CD4-positive, alpha-beta T cell (primary cell): ENCODE results near the gene GRK3. TPM values are rescaled to one million over a fixed set of nuclear protein-coding genes. Genes with fewer than 3 reads are reported as not detected.

Experiments
- ATAC-seq: fragments of 200-7000 bp; cut with Tn5 transposase; one replicate; pipeline ENCODE4 v1.10.0; 2022; ENCODE audit warnings: mild to moderate bottlenecking; ENCODE audit not compliant: poor library complexity
- CTCF ChIA-PET: fragments of 350-600 bp; sonication (Branson Sonifier 250); formaldehyde crosslinking; loops from one replicate; lab custom pipeline; 2021; ENCODE audit warnings: antibody characterized with exemption, inconsistent platforms; lab: Charles Lee
- POLR2A ChIA-PET: fragments of 350-600 bp; sonication (Branson Sonifier 250); formaldehyde crosslinking; loops from one replicate; lab custom pipeline; 2021; ENCODE audit warnings: antibody characterized with exemption, inconsistent platforms; lab: Charles Lee
- DNase-seq, 14 experiments: peaks; one replicate each; pipeline ENCODE4 v3.0.0-alpha.2; 2013 to 2020; ENCODE audit warnings: mixed read lengths in 2 of 14
- H3K27ac ChIP-seq, 2 donors: one replicate each; pipeline versions ENCODE4 v1.5.1 to v1.7.0; 2013; ENCODE audit warnings: low read length in 2 of 2, low read depth in 1 of 2, mild to moderate bottlenecking in 1 of 2
- H3K27me3 ChIP-seq, 2 experiments: 1 replicate in 1 of 2; 2 replicates in 1 of 2; pipeline versions ENCODE4 v1.6.1 to v1.7.0; 2013; ENCODE audit warnings: low read length in 2 of 2, control low read depth in 1 of 2, mild to moderate bottlenecking in 1 of 2, moderate library complexity in 1 of 2; ENCODE audit not compliant: insufficient read depth in 2 of 2, control insufficient read depth in 1 of 2
- H3K36me3 ChIP-seq: one replicate; pipeline ENCODE4 v1.6.1; 2013; ENCODE audit warnings: low read length, control low read depth; ENCODE audit not compliant: insufficient read depth
- H3K4me1 ChIP-seq: one replicate; pipeline ENCODE4 v1.6.1; 2013; ENCODE audit warnings: low read length, control low read depth; ENCODE audit not compliant: insufficient read depth
- H3K4me3 ChIP-seq: one replicate; pipeline ENCODE4 v1.5.1; 2013; ENCODE audit warnings: mild to moderate bottlenecking, low read length, moderate library complexity
- H3K9me3 ChIP-seq, 2 experiments: 1 replicate in 1 of 2; 2 replicates in 1 of 2; pipeline versions ENCODE4 v1.6.1 to v1.7.0; 2013; ENCODE audit warnings: low read length in 2 of 2, mild to moderate bottlenecking in 2 of 2, control low read depth in 1 of 2, moderate library complexity in 1 of 2; ENCODE audit not compliant: control insufficient read depth in 1 of 2, insufficient read depth in 1 of 2
- H3K27ac Mint-ChIP-seq: one replicate; pipeline ENCODE4 v1.8.0; 2020; ENCODE audit warnings: mixed read lengths
- H3K27me3 Mint-ChIP-seq: one replicate; pipeline ENCODE4 v1.8.0; 2021; ENCODE audit warnings: mixed read lengths
- H3K36me3 Mint-ChIP-seq: one replicate; pipeline ENCODE4 v1.8.0; 2021; ENCODE audit warnings: low read depth, mixed read lengths
- H3K4me1 Mint-ChIP-seq: one replicate; pipeline ENCODE4 v1.8.0; 2021; ENCODE audit warnings: low read depth, mixed read lengths
- H3K4me3 Mint-ChIP-seq: one replicate; pipeline ENCODE4 v1.8.0; 2020; ENCODE audit warnings: mild to moderate bottlenecking, mixed read lengths
- H3K9me3 Mint-ChIP-seq: one replicate; pipeline ENCODE4 v1.8.0; 2020; ENCODE audit warnings: mixed read lengths
- CTCF ChIP-seq: fragments of 200-600 bp; IDR thresholded peaks from one replicate; pipeline ENCODE4 v1.8.0; 2022; ENCODE audit warnings: antibody characterized with exemption, mild to moderate bottlenecking
- intact Hi-C, 2 experiments: fragments of 100-400 bp; cut with DNase I in 1 of 2; cut with micrococcal nuclease in 1 of 2; formaldehyde crosslinking; loops; one replicate each; pipeline versions ENCODE4 v1.15.1 to v1.9.0; 2023 to 2025; cut with DNase I, micrococcal nuclease
- total RNA-seq, 174 experiments: library from RNA in 2 of 174; stranded (reverse) in 2 of 174; gene quantifications; one replicate each; pipeline ENCODE4 v1.2.3 and lab custom pipeline; 2021 to 2026

GRK3 gene
- total RNA-seq, 2 experiments from 2014 or later: 1.7 to 2.0 TPM

DNA sequence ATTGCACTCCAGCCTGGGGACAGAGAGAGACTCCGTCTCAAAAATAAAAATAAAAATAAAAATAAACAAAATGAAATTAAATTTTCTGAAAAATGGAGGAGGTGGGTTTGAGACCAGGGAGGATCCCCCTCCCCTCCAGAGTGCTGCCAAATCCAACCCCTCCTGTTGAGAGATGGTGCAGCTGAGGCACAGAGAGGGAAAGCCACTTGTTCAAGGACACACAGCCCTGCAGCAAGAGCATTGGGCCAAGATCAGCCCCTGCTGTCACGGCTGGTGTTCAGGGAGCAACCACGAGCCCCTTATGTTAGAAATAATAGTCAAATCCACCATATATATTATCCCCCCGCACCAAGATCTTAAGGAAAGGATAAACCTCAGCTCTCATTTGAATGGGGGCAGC is 180.2 kb downstream of the GRK3 start:
- no peak overlapping the region for H3K27ac Mint-ChIP-seq
- no peaks in the 10 kb centered on the region for H3K36me3 Mint-ChIP-seq
- CTCF ChIA-PET: no interaction called here
- H3K4me1 Mint-ChIP-seq: no peaks in the 10 kb centered on the region
- no peaks in the 10 kb centered on the region for H3K9me3 Mint-ChIP-seq
- DNase-seq (no peak), ATAC-seq (no peak)
- H3K9me3 ChIP-seq: no peaks in the 10 kb centered on the region
- no peak overlapping the region for H3K27ac ChIP-seq
- H3K27me3 Mint-ChIP-seq: no peaks in the 10 kb centered on the region
- H3K4me1 ChIP-seq: no peaks in the 10 kb centered on the region
- no peak for TF ChIP-seq CTCF
- H3K4me3 ChIP-seq: no peak overlapping the region
- POLR2A ChIA-PET: no interaction called here
- H3K36me3 ChIP-seq: no peaks in the 10 kb centered on the region
- H3K27me3 ChIP-seq: peaks cover 0 to 3% of the 10 kb centered on the region in 2 experiments
- intact Hi-C loops: no loop called here
- no peak overlapping the region for H3K4me3 Mint-ChIP-seq

GRCh38 chr22:25745341-25746011 is 181.0 kb downstream of the GRK3 start:
- ChIA-PET CTCF (no interaction called here), POLR2A (no interaction called here)
- H3K27me3 ChIP-seq: peaks cover 0 to 3% of the 10 kb centered on the region in 2 experiments
- DNase-seq (no peak), ATAC-seq (no peak)
- Mint-ChIP-seq H3K4me3 (no peak overlapping the region), H3K4me1 (no peaks in the 10 kb centered on the region), H3K27me3 (no peaks in the 10 kb centered on the region), H3K36me3 (no peaks in the 10 kb centered on the region), H3K9me3 (no peaks in the 10 kb centered on the region), H3K27ac (no peak overlapping the region)
- intact Hi-C loops: no loop called here
- TF ChIP-seq CTCF: no peak
- no peak overlapping the region for H3K27ac ChIP-seq
- no peaks in the 10 kb centered on the region for H3K9me3 ChIP-seq
- no peaks in the 10 kb centered on the region for H3K36me3 ChIP-seq
- H3K4me3 ChIP-seq: no peak overlapping the region
- no peaks in the 10 kb centered on the region for H3K4me1 ChIP-seq

DNA sequence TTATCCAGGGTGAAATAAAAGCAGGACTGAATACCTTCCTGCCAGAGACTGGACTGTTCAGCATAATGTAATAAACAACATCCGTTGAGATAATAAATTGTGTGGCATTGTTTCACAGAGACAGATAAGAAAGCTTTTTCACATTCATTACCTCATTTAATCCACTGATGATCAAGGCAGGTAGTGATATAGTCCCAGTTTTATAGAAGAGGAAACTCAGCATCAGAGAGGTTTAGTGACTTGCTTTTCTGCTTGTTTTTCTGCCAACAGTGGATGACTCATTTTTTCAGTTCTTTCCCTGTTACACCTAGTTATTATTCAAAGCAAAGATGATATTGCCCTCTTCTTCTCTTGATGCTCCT is 181.5 kb downstream of the GRK3 start:
- H3K4me3 Mint-ChIP-seq: no peak overlapping the region
- no peaks in the 10 kb centered on the region for H3K9me3 Mint-ChIP-seq
- H3K36me3 Mint-ChIP-seq: no peaks in the 10 kb centered on the region
- no peak overlapping the region for H3K27ac ChIP-seq
- no peak for ATAC-seq
- peaks cover 0 to 3% of the 10 kb centered on the region in 2 experiments for H3K27me3 ChIP-seq
- no peak overlapping the region for H3K27ac Mint-ChIP-seq
- H3K36me3 ChIP-seq: no peaks in the 10 kb centered on the region
- ChIA-PET CTCF (no interaction called here), POLR2A (no interaction called here)
- H3K27me3 Mint-ChIP-seq: no peaks in the 10 kb centered on the region
- no peaks in the 10 kb centered on the region for H3K9me3 ChIP-seq
- H3K4me1 Mint-ChIP-seq: no peaks in the 10 kb centered on the region
- intact Hi-C loops: no loop called here
- no peak for TF ChIP-seq CTCF
- H3K4me3 ChIP-seq: no peak overlapping the region
- no peak for DNase-seq
- H3K4me1 ChIP-seq: no peaks in the 10 kb centered on the region
